ENCODE data around the gene TTC21B.

DNA sequence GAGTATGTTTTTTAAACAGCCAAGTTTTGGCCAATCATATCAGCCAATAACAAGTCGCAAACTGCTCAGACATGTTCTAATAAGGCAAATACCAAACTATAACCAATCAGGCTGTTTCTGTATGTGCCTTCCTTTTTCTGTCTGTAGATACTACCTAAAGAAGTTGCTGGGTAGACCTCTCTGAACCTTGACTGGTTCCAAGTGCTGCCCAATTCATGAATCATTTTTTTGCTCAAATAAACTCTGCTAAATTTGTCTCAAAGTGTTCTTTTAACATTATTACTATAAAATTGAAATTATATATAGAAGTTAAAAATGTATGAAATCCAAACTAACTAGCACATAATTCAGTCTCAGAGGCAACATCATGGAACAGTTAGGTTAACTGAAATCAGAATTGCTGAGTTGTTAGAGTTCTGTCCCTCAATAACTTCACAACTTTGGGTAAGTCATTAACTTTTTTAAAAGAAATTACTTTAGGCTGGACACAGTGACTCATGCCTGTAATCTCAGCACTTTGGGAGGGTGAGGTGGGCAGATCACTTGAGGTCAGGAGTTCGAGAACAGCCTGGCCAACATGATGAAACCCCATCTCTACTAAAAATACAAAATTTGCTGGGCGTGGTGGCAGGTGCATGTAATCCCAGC is 4.9 kb upstream of the TTC21B start:
- TF ChIP-seq, protein P1, sequence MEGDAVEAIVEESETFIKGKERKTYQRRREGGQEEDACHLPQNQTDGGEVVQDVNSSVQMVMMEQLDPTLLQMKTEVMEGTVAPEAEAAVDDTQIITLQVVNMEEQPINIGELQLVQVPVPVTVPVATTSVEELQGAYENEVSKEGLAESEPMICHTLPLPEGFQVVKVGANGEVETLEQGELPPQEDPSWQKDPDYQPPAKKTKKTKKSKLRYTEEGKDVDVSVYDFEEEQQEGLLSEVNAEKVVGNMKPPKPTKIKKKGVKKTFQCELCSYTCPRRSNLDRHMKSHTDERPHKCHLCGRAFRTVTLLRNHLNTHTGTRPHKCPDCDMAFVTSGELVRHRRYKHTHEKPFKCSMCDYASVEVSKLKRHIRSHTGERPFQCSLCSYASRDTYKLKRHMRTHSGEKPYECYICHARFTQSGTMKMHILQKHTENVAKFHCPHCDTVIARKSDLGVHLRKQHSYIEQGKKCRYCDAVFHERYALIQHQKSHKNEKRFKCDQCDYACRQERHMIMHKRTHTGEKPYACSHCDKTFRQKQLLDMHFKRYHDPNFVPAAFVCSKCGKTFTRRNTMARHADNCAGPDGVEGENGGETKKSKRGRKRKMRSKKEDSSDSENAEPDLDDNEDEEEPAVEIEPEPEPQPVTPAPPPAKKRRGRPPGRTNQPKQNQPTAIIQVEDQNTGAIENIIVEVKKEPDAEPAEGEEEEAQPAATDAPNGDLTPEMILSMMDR (IDR thresholded peaks at IDR 0.05): no peak
- TF ChIP-seq POLR2A (IDR thresholded peaks at IDR 0.05): no peak
- TF ChIP-seq POLR2AphosphoS5 (IDR thresholded peaks at IDR 0.05): no peak
